WTC11 (cell line): Measurements from ENCODE around the gene GALNT5. TPM values are rescaled to one million over a fixed set of nuclear protein-coding genes. Genes with fewer than 3 reads are reported as not detected.

Source experiments
- ATAC-seq: fragments of 200-7000 bp; cut with Tn5 transposase; 2 replicates; pipeline ENCODE4 v1.10.0; 2021; ENCODE audit warnings: mild to moderate bottlenecking, moderate library complexity
- CTCF ChIA-PET: fragments of 300-600 bp; sonication (Branson Sonifier 250); formaldehyde crosslinking; loops from one replicate; lab custom pipeline; 2021; ENCODE audit warnings: antibody characterized with exemption; lab: Charles Lee
- POLR2A ChIA-PET: fragments of 350-600 bp; sonication (Branson Sonifier 250); formaldehyde crosslinking; loops from one replicate; lab custom pipeline; 2021; ENCODE audit warnings: antibody characterized with exemption; lab: Charles Lee
- DNase-seq: peaks from one replicate; pipeline ENCODE4 v3.0.0; 2021; ENCODE audit warnings: low spot score
- H3K27ac Mint-ChIP-seq: 2 replicates; pipeline ENCODE4 v1.8.0; 2021; ENCODE audit warnings: mixed read lengths
- H3K27me3 Mint-ChIP-seq: 2 replicates; pipeline ENCODE4 v1.8.0; 2021; ENCODE audit warnings: low read depth, mild to moderate bottlenecking, moderate library complexity, mixed read lengths
- H3K36me3 Mint-ChIP-seq: 2 replicates; pipeline ENCODE4 v1.8.0; 2021; ENCODE audit warnings: mixed read lengths
- H3K4me1 Mint-ChIP-seq: 2 replicates; pipeline ENCODE4 v1.8.0; 2022; ENCODE audit warnings: mixed read lengths
- H3K4me3 Mint-ChIP-seq: 2 replicates; pipeline ENCODE4 v1.8.0; 2021; ENCODE audit warnings: mild to moderate bottlenecking, moderate library complexity, mixed read lengths
- H3K9me3 Mint-ChIP-seq: 2 replicates; pipeline ENCODE4 v1.8.0; 2021; ENCODE audit warnings: mixed read lengths
- ATF3 ChIP-seq: sonication (generic); formaldehyde crosslinking; conservative IDR thresholded peaks from 2 replicates; pipeline ENCODE4 v1.8.1; 2022; ENCODE audit warnings: mild to moderate bottlenecking, missing genetic modification reagents
- E2F4 ChIP-seq: sonication (generic); formaldehyde crosslinking; IDR thresholded peaks from 2 replicates; pipeline ENCODE4 v1.8.1; 2022; ENCODE audit warnings: low read depth, mild to moderate bottlenecking, moderate library complexity, missing genetic modification reagents, borderline replicate concordance
- ELF4 ChIP-seq: sonication (generic); formaldehyde crosslinking; IDR thresholded peaks from 2 replicates; pipeline ENCODE4 v1.8.1; 2022; ENCODE audit warnings: low read depth, mild to moderate bottlenecking, moderate library complexity, missing genetic modification reagents
- FOXP1 ChIP-seq: sonication (generic); formaldehyde crosslinking; IDR thresholded peaks from 2 replicates; pipeline ENCODE4 v1.8.0; 2022; ENCODE audit warnings: missing genetic modification reagents, mild to moderate bottlenecking, moderate library complexity, borderline replicate concordance
- FOXP4 ChIP-seq: sonication (generic); formaldehyde crosslinking; IDR thresholded peaks from 2 replicates; pipeline ENCODE4 v1.8.0; 2022; ENCODE audit warnings: mild to moderate bottlenecking, missing genetic modification reagents
- HMGXB4 ChIP-seq: sonication (generic); formaldehyde crosslinking; IDR thresholded peaks from 2 replicates; pipeline ENCODE4 v1.8.1; 2023; ENCODE audit warnings: mild to moderate bottlenecking, moderate library complexity, missing genetic modification reagents
- NFE2L1 ChIP-seq: sonication (generic); formaldehyde crosslinking; IDR thresholded peaks from 2 replicates; pipeline ENCODE4 v1.8.1; 2023; ENCODE audit warnings: missing genetic modification reagents
- NFYB ChIP-seq: sonication (generic); formaldehyde crosslinking; conservative IDR thresholded peaks from 2 replicates; pipeline ENCODE4 v1.8.0; 2022; ENCODE audit warnings: low read depth, missing genetic modification reagents
- OVOL2 ChIP-seq: fragments of 250-450 bp; sonication (Bioruptor Pico); IDR thresholded peaks from 2 replicates; pipeline ENCODE4 v1.9.0; 2021; ENCODE audit warnings: mild to moderate bottlenecking, borderline replicate concordance
- PREB ChIP-seq: sonication (generic); formaldehyde crosslinking; IDR thresholded peaks from 2 replicates; pipeline ENCODE4 v1.8.1; 2022; ENCODE audit warnings: mild to moderate bottlenecking, missing genetic modification reagents, moderate library complexity, borderline replicate concordance
- RELA ChIP-seq: sonication (generic); formaldehyde crosslinking; IDR thresholded peaks from 2 replicates; pipeline ENCODE4 v1.8.1; 2022; ENCODE audit warnings: missing genetic modification reagents, mild to moderate bottlenecking, borderline replicate concordance
- SOX15 ChIP-seq: fragments of 250-450 bp; sonication (Bioruptor Pico); IDR thresholded peaks from 2 replicates; pipeline ENCODE4 v1.9.0; 2021; ENCODE audit warnings: mild to moderate bottlenecking
- TP53 ChIP-seq: sonication (generic); formaldehyde crosslinking; IDR thresholded peaks from 2 replicates; pipeline ENCODE4 v1.8.1; 2023; ENCODE audit warnings: mild to moderate bottlenecking, missing genetic modification reagents
- USF1 ChIP-seq: sonication (generic); formaldehyde crosslinking; IDR thresholded peaks from 2 replicates; pipeline ENCODE4 v1.8.0; 2022; ENCODE audit warnings: mild to moderate bottlenecking, missing genetic modification reagents
- USF2 ChIP-seq: sonication (generic); formaldehyde crosslinking; IDR thresholded peaks from 2 replicates; pipeline ENCODE4 v1.8.1; 2023; ENCODE audit warnings: mild to moderate bottlenecking, missing genetic modification reagents, moderate library complexity
- ZNF219 ChIP-seq: sonication (generic); formaldehyde crosslinking; IDR thresholded peaks from 2 replicates; pipeline ENCODE4 v1.8.0; 2023; ENCODE audit warnings: missing genetic modification reagents, mild to moderate bottlenecking, borderline replicate concordance
- ZNF263 ChIP-seq: sonication (generic); formaldehyde crosslinking; IDR thresholded peaks from 2 replicates; pipeline ENCODE4 v1.8.1; 2022; ENCODE audit warnings: low read depth, mild to moderate bottlenecking, moderate library complexity, missing genetic modification reagents
- ZNF396 ChIP-seq: fragments of 250-450 bp; sonication (Bioruptor Pico); IDR thresholded peaks from 2 replicates; pipeline ENCODE4 v1.8.0; 2021; ENCODE audit warnings: mild to moderate bottlenecking, moderate library complexity, borderline replicate concordance
- total RNA-seq: library from RNA; stranded (reverse); gene quantifications from 3 replicates; pipeline ENCODE4 v1.2.3, GENCODE V29; 2021

The GALNT5 gene
- total RNA-seq, 1 experiment from 2014 or later = 0.17 TPM

GRCh38 chr2:157218911-157219310, 38.6 kb upstream of the GALNT5 start (continued):
- TF ChIP-seq USF1 (CRISPR knock-in tag) = no peak

- CTCF ChIA-PET = no interaction called here
- no peaks in the 10 kb centered on the region for H3K4me1 Mint-ChIP-seq
- ATAC-seq = no peak
- peaks cover 7% of the 10 kb centered on the region; the same call in 1 of the 2 replicates for H3K9me3 Mint-ChIP-seq
- H3K27ac Mint-ChIP-seq = no peak overlapping the region
- no peak overlapping the region for H3K4me3 Mint-ChIP-seq
- POLR2A ChIA-PET = no interaction called here
- no peak for DNase-seq
- no peak for TF ChIP-seq FOXP1 (CRISPR knock-in tag)
- no peak for TF ChIP-seq FOXP4 (CRISPR knock-in tag)
- TF ChIP-seq OVOL2 (CRISPR knock-in tag) = no peak
- no peak for TF ChIP-seq HMGXB4 (CRISPR knock-in tag)
- no peak for TF ChIP-seq ZNF396 (CRISPR knock-in tag)
- no peak for TF ChIP-seq NFYB (CRISPR knock-in tag)
- no peak for TF ChIP-seq RELA (CRISPR knock-in tag)
- no peak for TF ChIP-seq PREB (CRISPR knock-in tag)
- no peak for TF ChIP-seq ATF3
- TF ChIP-seq SOX15 = no peak
- no peaks in the 10 kb centered on the region for H3K36me3 Mint-ChIP-seq
- no peaks in the 10 kb centered on the region for H3K27me3 Mint-ChIP-seq
Measured at GRCh38 chr2:157220502-157220901, 37.0 kb upstream of the GALNT5 start.

- H3K4me3 Mint-ChIP-seq = no peak overlapping the region
- ATAC-seq = no peak
- ChIA-PET POLR2A (no interaction called here), CTCF (no interaction called here)
- no peak for DNase-seq
- H3K27ac Mint-ChIP-seq = no peak overlapping the region
- TF ChIP-seq ELF4 (CRISPR knock-in tag) (no peak), SOX15 (no peak), ZNF396 (CRISPR knock-in tag) (no peak), ZNF219 (no peak)
- H3K36me3 Mint-ChIP-seq = no peaks in the 10 kb centered on the region
- H3K27me3 Mint-ChIP-seq = no peaks in the 10 kb centered on the region
- peaks cover 7% of the 10 kb centered on the region; the same call in 1 of the 2 replicates for H3K9me3 Mint-ChIP-seq
- no peaks in the 10 kb centered on the region for H3K4me1 Mint-ChIP-seq
Measured at GRCh38 chr2:157221394-157221988, 36.0 kb upstream of the GALNT5 start.

- Mint-ChIP-seq H3K36me3 (no peaks in the 10 kb centered on the region), H3K9me3 (peaks cover 10% of the 10 kb centered on the region; the same call in 1 of the 2 replicates)
- CTCF ChIA-PET = no interaction called here
- TF ChIP-seq E2F4 (CRISPR knock-in tag) (no peak), NFE2L1 (CRISPR knock-in tag) (no peak), TP53 (CRISPR knock-in tag) (no peak), USF2 (CRISPR knock-in tag) (no peak), FOXP4 (CRISPR knock-in tag) (no peak), ZNF263 (CRISPR knock-in tag) (no peak)
Measured at GRCh38 chr2:157223624-157224205, 33.8 kb upstream of the GALNT5 start.

More at GRCh38 chr2:157223624-157224205, 33.8 kb upstream of the GALNT5 start:
- H3K4me3 Mint-ChIP-seq = no peak overlapping the region
- ATAC-seq = no peak
- H3K27ac Mint-ChIP-seq = no peak overlapping the region
- POLR2A ChIA-PET = no interaction called here
- DNase-seq = no peak
- H3K4me1 Mint-ChIP-seq = no peaks in the 10 kb centered on the region
- no peaks in the 10 kb centered on the region for H3K27me3 Mint-ChIP-seq
